ENCODE data around the gene TVP23B.
"Not testable (repeated sequence)": the region's sequence is repeated elsewhere in the genome, so short reads cannot be mapped to it uniquely, and the experiment has no call there.

The TVP23B gene

GRCh38 chr17:18794841-18795240 lies 13.9 kb downstream of the TVP23B start:
- not testable (repeated sequence) for DNase-seq

GRCh38 chr17:18796887-18797286 lies 15.9 kb downstream of the TVP23B start:
- DNase-seq: not testable (repeated sequence)

- DNase-seq: not testable (repeated sequence)
These were observed 22.7 kb downstream of the TVP23B start for GRCh38 chr17:18803458-18804245.

- not testable (repeated sequence) for DNase-seq
These were observed 34.9 kb downstream of the TVP23B start for GRCh38 chr17:18815924-18816323.

GRCh38 chr17:18816489-18817371 lies 35.7 kb downstream of the TVP23B start:
- not testable (repeated sequence) for DNase-seq

GRCh38 chr17:18821430-18821829 lies 40.4 kb downstream of the TVP23B start:
- DNase-seq: not testable (repeated sequence)

- not testable (repeated sequence) for DNase-seq
These were observed 46.6 kb downstream of the TVP23B start for GRCh38 chr17:18827613-18828012.

GRCh38 chr17:18848501-18848900 lies 67.5 kb downstream of the TVP23B start:
- DNase-seq: no peak

GRCh38 chr17:18850679-18851078 lies 69.7 kb downstream of the TVP23B start:
- DNase-seq: no peak

GRCh38 chr17:18851201-18851600 lies 70.2 kb downstream of the TVP23B start:
- DNase-seq: no peak

GRCh38 chr17:18854956-18855355 lies 74.0 kb downstream of the TVP23B start:
- no peak for DNase-seq

- DNase-seq: peak; percentile 18
These were observed 75.0 kb downstream of the TVP23B start for GRCh38 chr17:18855831-18856569.

All from activated gamma-delta T cell (primary cell).